ENCODE results near the gene EHD1. TPM values are rescaled to one million over a fixed set of nuclear protein-coding genes. Genes with fewer than 3 reads are reported as not detected.

The EHD1 gene
- total RNA-seq, 1 experiment from 2014 or later, result 340 TPM

DNA sequence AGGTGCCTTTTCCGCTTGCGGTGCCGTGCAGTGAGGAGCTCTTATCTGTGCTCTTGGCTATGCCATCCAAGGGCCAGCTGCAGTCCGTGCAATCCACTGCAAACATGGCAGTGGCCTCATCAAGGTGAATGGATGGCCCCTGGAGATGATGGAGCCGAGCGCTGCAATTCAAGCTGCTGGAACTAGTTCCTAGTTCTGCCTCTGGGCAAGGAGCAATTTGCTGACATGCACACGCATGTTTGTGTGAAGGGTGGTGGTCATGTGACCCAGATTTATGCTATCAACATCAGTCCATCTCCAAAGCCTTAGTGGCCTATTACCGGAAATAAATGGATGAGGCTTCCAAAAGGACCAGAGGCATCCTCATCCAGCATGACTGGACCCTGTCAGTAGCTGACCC, 3.1 kb upstream of the EHD1 start:
- ChIA-PET CTCF (no interaction called here), POLR2A (ENCODE audit: unreplicated experiment) (interaction anchor here (1.0 kb wide), 1 partner anchor 13 kb away, joined by 9 read pairs; no protein-coding TSS in a partner anchor)
- DNase-seq (no peak), ATAC-seq (no peak)
- Histone ChIP-seq H3K4me3 (ENCODE audit: low read length) (no peak overlapping the region), H3K9me2 (replicated peaks; ENCODE audit: low read length) (no peaks in the 10 kb centered on the region), H3K79me2 (ENCODE audit: low read length) (peaks cover 29% of the 10 kb centered on the region), H4K20me1 (ENCODE audit: low read length) (peaks cover 18% of the 10 kb centered on the region), H3K27ac (ENCODE audit: low read length) (no peak overlapping the region), H3K27me3 (ENCODE audit: low read length) (no peaks in the 10 kb centered on the region), H3K9me3 (ENCODE audit: low read length) (no peaks in the 10 kb centered on the region), H2AFZ (ENCODE audit: low read length) (no peak overlapping the region), H3K9ac (ENCODE audit: low read length) (no peak overlapping the region), H3K4me1 (ENCODE audit: insufficient read depth, low read length) (peaks cover 19% of the 10 kb centered on the region), H3K4me2 (ENCODE audit: low read length) (no peak overlapping the region), H3F3A (ENCODE audit: low read length, unreplicated experiment) (no peaks in the 10 kb centered on the region), H3K36me3 (ENCODE audit: low read depth, low read length) (no peaks in the 10 kb centered on the region)
- TF ChIP-seq, protein P1, sequence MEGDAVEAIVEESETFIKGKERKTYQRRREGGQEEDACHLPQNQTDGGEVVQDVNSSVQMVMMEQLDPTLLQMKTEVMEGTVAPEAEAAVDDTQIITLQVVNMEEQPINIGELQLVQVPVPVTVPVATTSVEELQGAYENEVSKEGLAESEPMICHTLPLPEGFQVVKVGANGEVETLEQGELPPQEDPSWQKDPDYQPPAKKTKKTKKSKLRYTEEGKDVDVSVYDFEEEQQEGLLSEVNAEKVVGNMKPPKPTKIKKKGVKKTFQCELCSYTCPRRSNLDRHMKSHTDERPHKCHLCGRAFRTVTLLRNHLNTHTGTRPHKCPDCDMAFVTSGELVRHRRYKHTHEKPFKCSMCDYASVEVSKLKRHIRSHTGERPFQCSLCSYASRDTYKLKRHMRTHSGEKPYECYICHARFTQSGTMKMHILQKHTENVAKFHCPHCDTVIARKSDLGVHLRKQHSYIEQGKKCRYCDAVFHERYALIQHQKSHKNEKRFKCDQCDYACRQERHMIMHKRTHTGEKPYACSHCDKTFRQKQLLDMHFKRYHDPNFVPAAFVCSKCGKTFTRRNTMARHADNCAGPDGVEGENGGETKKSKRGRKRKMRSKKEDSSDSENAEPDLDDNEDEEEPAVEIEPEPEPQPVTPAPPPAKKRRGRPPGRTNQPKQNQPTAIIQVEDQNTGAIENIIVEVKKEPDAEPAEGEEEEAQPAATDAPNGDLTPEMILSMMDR (conservative IDR thresholded peaks at IDR 0.05; ENCODE audit: low read depth, low read length), result no peak
- no peak for TF ChIP-seq EZH2 (IDR thresholded peaks at IDR 0.05; ENCODE audit: low read length, unreplicated experiment)
- intact Hi-C loops (cut with micrococcal nuclease), result no loop called here
- BruUV-seq (replicated peaks), result no TSS peak

DNA sequence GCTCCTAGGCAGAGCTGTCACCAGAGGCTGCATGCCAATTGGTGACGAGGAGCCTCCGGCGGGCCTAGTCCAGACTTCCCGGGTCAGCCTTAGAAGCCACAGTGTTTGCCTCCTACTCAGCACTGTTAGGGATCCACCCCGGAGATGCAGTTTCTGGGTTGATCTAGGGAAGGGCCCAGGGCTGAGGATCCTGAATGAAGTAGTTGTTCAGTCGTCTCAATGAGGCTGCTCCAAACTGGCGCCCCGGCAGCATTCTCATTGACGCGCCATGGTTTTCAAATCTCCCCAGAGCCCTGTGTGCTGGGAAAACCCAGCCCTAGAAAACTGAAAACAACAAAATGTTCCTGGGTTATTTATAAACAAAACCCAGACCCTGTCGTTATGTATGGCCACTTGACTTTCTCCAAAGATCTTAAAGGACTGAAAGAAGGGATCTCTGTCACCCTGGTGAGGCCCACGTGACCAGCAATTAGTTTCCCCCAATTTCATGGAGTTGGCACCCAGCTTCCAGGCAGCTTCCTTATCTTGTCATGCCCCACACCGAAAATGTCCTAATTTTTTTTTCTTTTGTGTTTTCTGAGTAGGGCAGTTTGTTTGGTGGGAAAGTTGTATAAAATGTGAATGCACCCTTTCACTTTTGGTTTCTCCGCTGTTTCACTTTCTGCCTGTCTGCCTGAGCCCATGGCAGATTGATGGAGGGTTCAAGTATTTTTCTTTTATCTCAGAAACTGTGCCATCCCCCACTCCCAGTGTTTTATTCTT, 2.0 kb upstream of the EHD1 start:
- Histone ChIP-seq H3K27ac (ENCODE audit: low read length) (no peak overlapping the region), H3K79me2 (ENCODE audit: low read length) (peaks cover 40% of the 10 kb centered on the region), H4K20me1 (ENCODE audit: low read length) (peaks cover 28% of the 10 kb centered on the region), H3F3A (ENCODE audit: low read length, unreplicated experiment) (no peaks in the 10 kb centered on the region), H2AFZ (ENCODE audit: low read length) (no peak overlapping the region), H3K4me3 (ENCODE audit: low read length) (no peak overlapping the region), H3K9me3 (ENCODE audit: low read length) (no peaks in the 10 kb centered on the region), H3K4me1 (ENCODE audit: insufficient read depth, low read length) (peaks cover 20% of the 10 kb centered on the region), H3K9ac (ENCODE audit: low read length) (no peak overlapping the region), H3K9me2 (replicated peaks; ENCODE audit: low read length) (no peaks in the 10 kb centered on the region), H3K27me3 (ENCODE audit: low read length) (no peaks in the 10 kb centered on the region), H3K4me2 (ENCODE audit: low read length) (no peak overlapping the region), H3K36me3 (ENCODE audit: low read depth, low read length) (no peaks in the 10 kb centered on the region)
- ChIA-PET POLR2A (ENCODE audit: unreplicated experiment) (no interaction called here), CTCF (interaction anchor here (2.4 kb wide), 1 partner anchor 32 kb away, joined by 5 read pairs; no protein-coding TSS in a partner anchor)
- DNase-seq, result no peak
- intact Hi-C loops (cut with micrococcal nuclease), result no loop called here
- no TSS peak for BruUV-seq (replicated peaks)
- no peak for ATAC-seq
- TF ChIP-seq EZH2 (IDR thresholded peaks at IDR 0.05; ENCODE audit: low read length, unreplicated experiment), result no peak
- TF ChIP-seq, protein P1 (conservative IDR thresholded peaks at IDR 0.05; ENCODE audit: low read depth, low read length), result no peak
- no peak for TF ChIP-seq EZH2phosphoT487 (IDR thresholded peaks at IDR 0.05; ENCODE audit: borderline replicate concordance, low read length)
